Stimulated activated CD8-positive, alpha-beta memory T cell treated with anti-CD3 and anti-CD28 coated beads, Interleukin-15, amount 100 ng/mL, for 1 hour (primary cell): ENCODE data around the gene TRIM62.
"Not testable (repeated sequence)": the region's sequence is repeated elsewhere in the genome, so short reads cannot be mapped to it uniquely, and the experiment has no call there.

ENCODE experiments used
- DNase-seq: peaks from one replicate; pipeline ENCODE4 v3.0.0-alpha.2; 2020; ENCODE audit warnings: low read depth

TRIM62 gene

GRCh38 chr1:33132549-33132948 is 49.3 kb downstream of the TRIM62 start:
- DNase-seq = no peak

GRCh38 chr1:33131191-33131590 is 50.7 kb downstream of the TRIM62 start:
- DNase-seq = no peak

- no peak for DNase-seq
Measured at GRCh38 chr1:33130297-33130696, 51.5 kb downstream of the TRIM62 start.

- DNase-seq = no peak
Measured at GRCh38 chr1:33128781-33129180, 53.1 kb downstream of the TRIM62 start.

- DNase-seq = peak; percentile 95
Measured at GRCh38 chr1:33127001-33127823, 54.6 kb downstream of the TRIM62 start.

GRCh38 chr1:33126411-33127000 is 55.3 kb downstream of the TRIM62 start:
- DNase-seq = no peak

- not testable (repeated sequence) for DNase-seq
Measured at GRCh38 chr1:33124647-33125046, 57.2 kb downstream of the TRIM62 start.

- DNase-seq = no peak
Measured at GRCh38 chr1:33123266-33123665, 58.6 kb downstream of the TRIM62 start.

- DNase-seq = no peak
Measured at GRCh38 chr1:33122483-33123178, 59.2 kb downstream of the TRIM62 start.

GRCh38 chr1:33121728-33122127 is 60.1 kb downstream of the TRIM62 start:
- DNase-seq = no peak

- no peak for DNase-seq
Measured at GRCh38 chr1:33120436-33121231, 61.2 kb downstream of the TRIM62 start.

- DNase-seq = no peak
Measured at GRCh38 chr1:33119532-33120217, 62.2 kb downstream of the TRIM62 start.

- DNase-seq = no peak
Measured at GRCh38 chr1:33119050-33119449, 62.8 kb downstream of the TRIM62 start.

- no peak for DNase-seq
Measured at GRCh38 chr1:33118274-33118673, 63.6 kb downstream of the TRIM62 start.

GRCh38 chr1:33117440-33118085 is 64.3 kb downstream of the TRIM62 start:
- no peak for DNase-seq

- no peak for DNase-seq
Measured at GRCh38 chr1:33111965-33112364, 69.9 kb downstream of the TRIM62 start.

- DNase-seq = no peak
Measured at GRCh38 chr1:33110477-33110876, 71.4 kb downstream of the TRIM62 start.

- DNase-seq = not testable (repeated sequence)
Measured at GRCh38 chr1:33100119-33100415, 81.8 kb downstream of the TRIM62 start.

- DNase-seq = peak; percentile 25
Measured at GRCh38 chr1:33099290-33100118, 82.3 kb downstream of the TRIM62 start.

- no peak for DNase-seq
Measured at GRCh38 chr1:33098371-33098770, 83.5 kb downstream of the TRIM62 start.
